ENCODE results near the gene BACE2. TPM values are rescaled to one million over a fixed set of nuclear protein-coding genes. Genes with fewer than 3 reads are reported as not detected.

BACE2 gene
- polyA plus RNA-seq, 1 donor from 2014 or later, result 0.32 TPM

- TF ChIP-seq POLR2AphosphoS5 (IDR thresholded peaks at IDR 0.05) (no peak), REST (IDR thresholded peaks at IDR 0.05; ENCODE audit: borderline replicate concordance) (no peak), EP300 (conservative IDR thresholded peaks at IDR 0.05; ENCODE audit: poor library complexity, severe bottlenecking) (no peak), EZH2 (IDR thresholded peaks at IDR 0.05; ENCODE audit: borderline replicate concordance, insufficient read depth, low read length, poor library complexity, severe bottlenecking) (no peak), RAD21 (conservative IDR thresholded peaks at IDR 0.05) (no peak), SMC3 (conservative IDR thresholded peaks at IDR 0.05; ENCODE audit: poor library complexity) (no peak), TAF1 (IDR thresholded peaks at IDR 0.05; ENCODE audit: low read depth) (no peak), MXI1 (conservative IDR thresholded peaks at IDR 0.05; ENCODE audit: poor library complexity, severe bottlenecking) (no peak)
- TF ChIP-seq, protein P1, sequence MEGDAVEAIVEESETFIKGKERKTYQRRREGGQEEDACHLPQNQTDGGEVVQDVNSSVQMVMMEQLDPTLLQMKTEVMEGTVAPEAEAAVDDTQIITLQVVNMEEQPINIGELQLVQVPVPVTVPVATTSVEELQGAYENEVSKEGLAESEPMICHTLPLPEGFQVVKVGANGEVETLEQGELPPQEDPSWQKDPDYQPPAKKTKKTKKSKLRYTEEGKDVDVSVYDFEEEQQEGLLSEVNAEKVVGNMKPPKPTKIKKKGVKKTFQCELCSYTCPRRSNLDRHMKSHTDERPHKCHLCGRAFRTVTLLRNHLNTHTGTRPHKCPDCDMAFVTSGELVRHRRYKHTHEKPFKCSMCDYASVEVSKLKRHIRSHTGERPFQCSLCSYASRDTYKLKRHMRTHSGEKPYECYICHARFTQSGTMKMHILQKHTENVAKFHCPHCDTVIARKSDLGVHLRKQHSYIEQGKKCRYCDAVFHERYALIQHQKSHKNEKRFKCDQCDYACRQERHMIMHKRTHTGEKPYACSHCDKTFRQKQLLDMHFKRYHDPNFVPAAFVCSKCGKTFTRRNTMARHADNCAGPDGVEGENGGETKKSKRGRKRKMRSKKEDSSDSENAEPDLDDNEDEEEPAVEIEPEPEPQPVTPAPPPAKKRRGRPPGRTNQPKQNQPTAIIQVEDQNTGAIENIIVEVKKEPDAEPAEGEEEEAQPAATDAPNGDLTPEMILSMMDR (IDR thresholded peaks at IDR 0.05; ENCODE audit: poor library complexity, severe bottlenecking), result no peak
- no peaks in the 10 kb centered on the region for H3K9me2 ChIP-seq (ENCODE audit: insufficient read depth, low read length)
- no peaks in the 10 kb centered on the region for H3F3A ChIP-seq (ENCODE audit: insufficient read depth, low read length, poor library complexity, severe bottlenecking)
- no peak overlapping the region for H3K9ac ChIP-seq (ENCODE audit: low read length)
- no peaks in the 10 kb centered on the region for H3K27me3 ChIP-seq (ENCODE audit: insufficient read depth, low read depth, low read length)
- no peaks in the 10 kb centered on the region for H4K20me1 ChIP-seq (ENCODE audit: insufficient read depth)
- no peak overlapping the region for H3K4me2 ChIP-seq (ENCODE audit: low read length)
- no peak overlapping the region for H2AFZ ChIP-seq (ENCODE audit: low read depth, low read length)
- H3K36me3 ChIP-seq (ENCODE audit: insufficient read depth, low read length), result no peaks in the 10 kb centered on the region
- no peaks in the 10 kb centered on the region for H3K9me3 ChIP-seq (ENCODE audit: low read length)
- no peak overlapping the region for H3K27ac ChIP-seq (ENCODE audit: low read length)
- no peak overlapping the region for H3K4me3 ChIP-seq (ENCODE audit: low read length)
- no peaks in the 10 kb centered on the region for H3K79me2 ChIP-seq (replicated peaks; ENCODE audit: insufficient read depth, low read length)
Measured at GRCh38 chr21:41240040-41240439, 72.1 kb downstream of the BACE2 start.

GRCh38 chr21:41241341-41241740, 73.4 kb downstream of the BACE2 start:
- Histone ChIP-seq H3K9me2 (ENCODE audit: insufficient read depth, low read length) (no peaks in the 10 kb centered on the region), H3K27me3 (ENCODE audit: insufficient read depth, low read depth, low read length) (no peaks in the 10 kb centered on the region), H3K9me3 (ENCODE audit: low read length) (no peaks in the 10 kb centered on the region), H3K4me2 (ENCODE audit: low read length) (no peak overlapping the region), H3K27ac (ENCODE audit: low read length) (no peak overlapping the region), H2AFZ (ENCODE audit: low read depth, low read length) (no peak overlapping the region), H3K4me3 (ENCODE audit: low read length) (no peak overlapping the region), H3K9ac (ENCODE audit: low read length) (no peak overlapping the region), H3F3A (ENCODE audit: insufficient read depth, low read length, poor library complexity, severe bottlenecking) (no peaks in the 10 kb centered on the region), H3K36me3 (ENCODE audit: insufficient read depth, low read length) (no peaks in the 10 kb centered on the region), H3K79me2 (replicated peaks; ENCODE audit: insufficient read depth, low read length) (no peaks in the 10 kb centered on the region), H4K20me1 (ENCODE audit: insufficient read depth) (no peaks in the 10 kb centered on the region)
- TF ChIP-seq TAF1 (IDR thresholded peaks at IDR 0.05; ENCODE audit: low read depth) (no peak), EZH2 (IDR thresholded peaks at IDR 0.05; ENCODE audit: borderline replicate concordance, insufficient read depth, low read length, poor library complexity, severe bottlenecking) (no peak)
